HEK293 (cell line): ENCODE data around the gene NOX3.

Experiments used
- REPIN1 ChIP-seq: fragments of 450-650 bp; formaldehyde crosslinking; IDR thresholded peaks from 2 replicates; pipeline ENCODE4 v1.5.1; 2017; ENCODE audit warnings: missing biosample characterization, missing genetic modification characterization, low read depth
- YY1 ChIP-seq: fragments of 450-650 bp; formaldehyde crosslinking; IDR thresholded peaks from 2 replicates; pipeline ENCODE4 v1.5.1; 2018; ENCODE audit warnings: missing biosample characterization, missing genetic modification characterization
- ZFP69B ChIP-seq: fragments of 450-650 bp; formaldehyde crosslinking; IDR thresholded peaks from 2 replicates; pipeline ENCODE4 v1.5.1; 2016; ENCODE audit warnings: missing biosample characterization, missing genetic modification characterization
- ZNF24 ChIP-seq: fragments of 450-650 bp; formaldehyde crosslinking; IDR thresholded peaks from 2 replicates; pipeline ENCODE4 v1.5.1; 2016; ENCODE audit warnings: missing biosample characterization, missing genetic modification characterization
- ZNF274 ChIP-seq, 2 experiments: fragments of 200-500 bp in 1 of 2; fragments of 450-650 bp in 1 of 2; sonication (Bioruptor generic) in 1 of 2; formaldehyde crosslinking in 1 of 2; IDR thresholded peaks; 2 replicates each; pipeline versions ENCODE4 v1.5.1 to v1.6.1; 2014 to 2016; ENCODE audit warnings: borderline replicate concordance in 1 of 2, inconsistent platforms in 1 of 2, low read length in 1 of 2, missing biosample characterization in 1 of 2, missing genetic modification characterization in 1 of 2
- ZNF48 ChIP-seq: fragments of 450-650 bp; formaldehyde crosslinking; IDR thresholded peaks from 2 replicates; pipeline ENCODE4 v1.5.1; 2016; ENCODE audit warnings: missing biosample characterization, missing genetic modification characterization
- ZNF600 ChIP-seq: fragments of 450-650 bp; formaldehyde crosslinking; IDR thresholded peaks from 2 replicates; pipeline ENCODE4 v1.5.1; 2016; ENCODE audit warnings: missing biosample characterization, missing genetic modification characterization
- TF ChIP-seq, protein P1 (sequence below): fragments of 450-650 bp; formaldehyde crosslinking; IDR thresholded peaks from 2 replicates; pipeline ENCODE4 v1.5.1; 2016; ENCODE audit warnings: missing biosample characterization, missing genetic modification characterization
- TF ChIP-seq, protein P2 (sequence below): fragments of 450-650 bp; formaldehyde crosslinking; IDR thresholded peaks from 2 replicates; pipeline ENCODE4 v1.5.1; 2017; ENCODE audit warnings: missing biosample characterization, missing genetic modification characterization
- TF ChIP-seq, protein P3 (sequence below): fragments of 450-650 bp; formaldehyde crosslinking; IDR thresholded peaks from 2 replicates; pipeline ENCODE4 v1.5.1; 2016; ENCODE audit warnings: missing biosample characterization, missing genetic modification characterization, low read depth

DNA sequence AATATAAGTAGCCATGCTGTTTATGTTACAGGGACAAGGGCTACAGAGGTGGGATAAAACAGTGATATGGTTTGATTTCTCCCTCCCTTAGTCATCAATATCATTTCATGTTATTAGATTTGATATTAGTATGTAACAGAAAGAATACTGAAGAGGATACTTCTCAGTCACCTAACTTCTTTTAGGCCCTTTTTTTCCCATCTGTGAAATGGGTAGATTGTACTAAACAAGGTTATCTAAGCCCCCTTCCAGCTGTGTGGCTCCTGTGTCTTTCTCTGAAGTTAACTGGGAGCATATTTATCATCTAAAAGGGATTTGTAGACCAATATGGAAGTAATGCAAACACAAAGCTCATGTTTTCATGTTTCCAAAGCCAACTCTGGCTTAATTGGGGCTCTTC lies 7.7 kb downstream of the NOX3 start:
- TF ChIP-seq, protein P1, sequence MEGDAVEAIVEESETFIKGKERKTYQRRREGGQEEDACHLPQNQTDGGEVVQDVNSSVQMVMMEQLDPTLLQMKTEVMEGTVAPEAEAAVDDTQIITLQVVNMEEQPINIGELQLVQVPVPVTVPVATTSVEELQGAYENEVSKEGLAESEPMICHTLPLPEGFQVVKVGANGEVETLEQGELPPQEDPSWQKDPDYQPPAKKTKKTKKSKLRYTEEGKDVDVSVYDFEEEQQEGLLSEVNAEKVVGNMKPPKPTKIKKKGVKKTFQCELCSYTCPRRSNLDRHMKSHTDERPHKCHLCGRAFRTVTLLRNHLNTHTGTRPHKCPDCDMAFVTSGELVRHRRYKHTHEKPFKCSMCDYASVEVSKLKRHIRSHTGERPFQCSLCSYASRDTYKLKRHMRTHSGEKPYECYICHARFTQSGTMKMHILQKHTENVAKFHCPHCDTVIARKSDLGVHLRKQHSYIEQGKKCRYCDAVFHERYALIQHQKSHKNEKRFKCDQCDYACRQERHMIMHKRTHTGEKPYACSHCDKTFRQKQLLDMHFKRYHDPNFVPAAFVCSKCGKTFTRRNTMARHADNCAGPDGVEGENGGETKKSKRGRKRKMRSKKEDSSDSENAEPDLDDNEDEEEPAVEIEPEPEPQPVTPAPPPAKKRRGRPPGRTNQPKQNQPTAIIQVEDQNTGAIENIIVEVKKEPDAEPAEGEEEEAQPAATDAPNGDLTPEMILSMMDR (tag by site-specific recombination), result no peak
- TF ChIP-seq, protein P2, sequence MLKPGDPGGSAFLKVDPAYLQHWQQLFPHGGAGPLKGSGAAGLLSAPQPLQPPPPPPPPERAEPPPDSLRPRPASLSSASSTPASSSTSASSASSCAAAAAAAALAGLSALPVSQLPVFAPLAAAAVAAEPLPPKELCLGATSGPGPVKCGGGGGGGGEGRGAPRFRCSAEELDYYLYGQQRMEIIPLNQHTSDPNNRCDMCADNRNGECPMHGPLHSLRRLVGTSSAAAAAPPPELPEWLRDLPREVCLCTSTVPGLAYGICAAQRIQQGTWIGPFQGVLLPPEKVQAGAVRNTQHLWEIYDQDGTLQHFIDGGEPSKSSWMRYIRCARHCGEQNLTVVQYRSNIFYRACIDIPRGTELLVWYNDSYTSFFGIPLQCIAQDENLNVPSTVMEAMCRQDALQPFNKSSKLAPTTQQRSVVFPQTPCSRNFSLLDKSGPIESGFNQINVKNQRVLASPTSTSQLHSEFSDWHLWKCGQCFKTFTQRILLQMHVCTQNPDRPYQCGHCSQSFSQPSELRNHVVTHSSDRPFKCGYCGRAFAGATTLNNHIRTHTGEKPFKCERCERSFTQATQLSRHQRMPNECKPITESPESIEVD (tag by site-specific recombination), result no peak
- TF ChIP-seq ZNF48 (tag by site-specific recombination) (no peak), ZNF24 (no peak), ZFP69B (tag by site-specific recombination) (no peak), ZNF600 (tag by site-specific recombination) (no peak), YY1 (tag by site-specific recombination) (no peak), ZNF274 (IDR thresholded peaks at IDR 0.05; ENCODE audit: low read length) (no peak), ZNF274 (tag by site-specific recombination; IDR thresholded peaks at IDR 0.05; ENCODE audit: borderline replicate concordance) (no peak), REPIN1 (no peak)
- TF ChIP-seq, protein P3, sequence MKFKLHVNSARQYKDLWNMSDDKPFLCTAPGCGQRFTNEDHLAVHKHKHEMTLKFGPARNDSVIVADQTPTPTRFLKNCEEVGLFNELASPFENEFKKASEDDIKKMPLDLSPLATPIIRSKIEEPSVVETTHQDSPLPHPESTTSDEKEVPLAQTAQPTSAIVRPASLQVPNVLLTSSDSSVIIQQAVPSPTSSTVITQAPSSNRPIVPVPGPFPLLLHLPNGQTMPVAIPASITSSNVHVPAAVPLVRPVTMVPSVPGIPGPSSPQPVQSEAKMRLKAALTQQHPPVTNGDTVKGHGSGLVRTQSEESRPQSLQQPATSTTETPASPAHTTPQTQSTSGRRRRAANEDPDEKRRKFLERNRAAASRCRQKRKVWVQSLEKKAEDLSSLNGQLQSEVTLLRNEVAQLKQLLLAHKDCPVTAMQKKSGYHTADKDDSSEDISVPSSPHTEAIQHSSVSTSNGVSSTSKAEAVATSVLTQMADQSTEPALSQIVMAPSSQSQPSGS (tag by site-specific recombination), result no peak
